ENCODE results near the gene ITIH2.
"Not testable (repeated sequence)": the region's sequence is repeated elsewhere in the genome, so short reads cannot be mapped to it uniquely, and the experiment has no call there.

Gene ITIH2

DNA sequence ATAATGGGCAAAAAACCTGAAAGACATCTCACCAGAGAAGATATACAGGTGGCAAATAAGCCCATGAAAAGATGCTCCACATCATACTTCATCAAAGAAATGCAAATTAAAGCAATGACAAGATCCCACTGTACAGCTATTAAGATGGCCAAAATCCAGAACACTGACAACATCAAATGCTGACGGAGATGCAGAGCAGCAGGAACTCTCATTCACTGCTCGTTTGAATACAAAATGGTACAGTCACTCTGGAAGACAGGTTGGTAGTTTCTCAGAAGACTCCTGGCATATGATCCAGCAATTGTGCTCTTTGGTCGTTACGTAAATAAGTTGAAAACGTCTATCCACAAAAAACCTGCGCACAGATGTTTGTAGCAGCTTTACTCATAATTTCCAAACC lies 49.1 kb downstream of the ITIH2 start:
- DNase-seq: no peak

DNA sequence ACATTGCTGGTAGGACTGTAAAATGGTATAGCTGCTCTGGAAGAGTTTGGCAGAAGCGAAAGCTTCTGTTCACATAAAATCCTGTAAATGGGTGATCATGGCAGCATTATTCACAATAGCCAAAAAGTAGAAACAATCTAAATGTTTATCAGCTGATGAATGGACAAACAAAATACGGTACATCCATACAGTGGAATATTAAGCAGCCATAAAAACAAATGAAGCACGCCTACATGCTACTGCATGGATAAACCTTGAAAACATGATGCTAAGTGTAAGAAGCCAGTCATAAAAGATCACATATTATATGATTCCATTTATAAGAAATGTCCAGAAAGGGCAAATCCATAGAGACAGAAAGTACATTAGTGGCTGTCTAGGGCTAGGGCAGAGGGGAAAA lies 52.0 kb downstream of the ITIH2 start:
- no peak for DNase-seq

DNA sequence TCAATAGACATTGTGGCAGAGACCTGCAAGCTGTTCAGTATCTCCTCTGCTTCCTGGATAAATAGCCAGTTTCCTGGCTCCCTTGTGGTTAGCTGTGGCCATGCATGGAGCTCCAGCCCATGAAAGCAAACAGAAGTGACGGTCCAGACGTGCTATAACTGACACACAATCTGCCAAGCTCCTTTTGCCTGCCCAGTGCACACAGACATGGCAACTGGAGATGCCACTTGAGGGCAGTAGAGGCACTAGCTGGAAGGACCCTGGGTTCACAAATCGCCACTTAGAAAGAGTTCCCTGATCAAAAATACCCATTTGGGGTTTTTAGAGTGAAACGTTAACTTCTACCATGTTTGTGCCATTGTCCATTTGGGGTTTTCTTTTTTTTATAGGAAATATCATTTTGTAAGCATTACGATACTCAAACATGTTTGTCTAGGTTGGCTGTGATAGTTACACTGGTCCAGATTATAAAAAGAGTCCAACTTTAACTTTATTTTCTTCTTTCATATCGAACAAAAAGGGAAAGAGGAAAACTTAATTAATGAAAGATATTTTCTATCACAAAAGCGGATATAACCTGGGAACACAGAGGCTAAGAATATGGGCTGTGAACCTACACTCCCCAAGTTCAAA lies 53.4 kb downstream of the ITIH2 start:
- DNase-seq: no peak

DNA sequence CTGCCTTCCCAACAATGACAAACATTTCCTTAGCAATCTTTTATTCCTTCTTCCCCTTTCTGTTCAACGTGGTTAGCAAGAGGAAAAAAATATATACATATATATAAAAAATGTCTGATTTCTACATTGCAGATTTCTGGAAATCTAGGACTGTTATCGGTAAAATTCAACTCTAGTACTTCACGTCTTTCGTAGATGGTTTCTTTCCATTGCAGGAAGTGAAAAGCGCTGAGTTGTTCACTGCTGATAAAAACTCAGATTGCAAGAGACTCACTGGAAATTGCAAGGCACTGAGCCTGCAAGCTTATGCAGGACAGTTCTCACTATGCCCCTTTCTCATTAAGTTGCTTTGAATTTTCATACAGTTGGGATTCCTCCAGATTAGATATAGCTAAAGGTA lies 60.8 kb downstream of the ITIH2 start:
- no peak for DNase-seq

DNA sequence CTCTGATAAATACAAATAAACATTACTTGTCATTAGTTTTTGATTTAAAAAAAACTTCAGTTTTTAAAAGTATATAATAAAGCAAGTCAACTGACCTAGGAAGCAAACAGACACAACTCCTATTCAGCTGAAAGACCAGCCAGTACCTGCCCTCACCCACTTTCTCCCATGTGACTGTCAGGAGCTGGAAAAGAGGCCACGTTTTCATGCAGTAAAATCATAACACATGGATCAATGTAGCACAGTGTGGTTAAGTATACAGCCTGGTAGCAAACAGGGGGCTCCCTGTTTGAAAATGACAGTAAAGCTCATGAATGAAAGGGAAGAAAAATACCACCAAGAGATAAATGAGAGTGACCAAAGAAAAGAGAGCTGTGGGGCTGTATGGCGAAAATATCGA lies 63.1 kb downstream of the ITIH2 start:
- no peak for DNase-seq

DNA sequence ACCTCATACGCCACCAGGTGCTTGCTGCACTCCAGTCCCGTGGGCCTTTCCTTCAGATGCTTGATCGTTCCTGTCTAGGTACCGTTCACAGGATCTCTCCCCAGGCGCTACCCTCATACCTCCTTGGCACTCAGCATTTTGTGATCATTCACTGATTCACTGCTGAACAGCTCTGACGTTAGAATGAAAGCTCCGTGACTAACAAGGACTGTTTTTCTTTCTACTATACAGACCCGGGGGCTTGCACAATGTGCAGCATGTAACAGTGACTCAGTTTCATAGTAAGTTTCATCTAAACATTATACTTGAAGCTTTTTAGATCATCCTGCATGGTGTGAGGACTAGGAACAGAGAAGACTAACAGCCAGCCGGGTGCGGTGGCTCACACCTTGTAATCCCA lies 64.1 kb downstream of the ITIH2 start:
- no peak for DNase-seq

DNA sequence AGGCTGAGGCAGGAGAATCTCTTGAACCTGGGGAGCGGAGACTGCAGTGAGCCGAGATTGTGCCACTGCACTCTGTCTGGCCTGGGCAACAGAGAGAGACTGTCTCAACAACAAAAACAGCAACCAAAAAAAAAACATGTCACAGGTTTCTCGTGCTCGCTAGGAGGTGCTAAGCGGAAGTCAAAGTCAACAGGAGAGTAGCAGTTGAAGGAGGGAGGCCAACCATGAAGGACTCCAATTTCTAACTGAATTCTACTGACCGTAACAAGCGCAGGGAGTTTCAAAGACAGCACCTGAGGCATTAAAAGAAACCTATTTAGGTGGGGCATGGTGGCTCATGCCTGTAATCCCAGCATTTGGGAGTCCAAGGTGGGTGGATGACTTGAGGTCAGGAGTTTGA lies 65.3 kb downstream of the ITIH2 start:
- no peak for DNase-seq

DNA sequence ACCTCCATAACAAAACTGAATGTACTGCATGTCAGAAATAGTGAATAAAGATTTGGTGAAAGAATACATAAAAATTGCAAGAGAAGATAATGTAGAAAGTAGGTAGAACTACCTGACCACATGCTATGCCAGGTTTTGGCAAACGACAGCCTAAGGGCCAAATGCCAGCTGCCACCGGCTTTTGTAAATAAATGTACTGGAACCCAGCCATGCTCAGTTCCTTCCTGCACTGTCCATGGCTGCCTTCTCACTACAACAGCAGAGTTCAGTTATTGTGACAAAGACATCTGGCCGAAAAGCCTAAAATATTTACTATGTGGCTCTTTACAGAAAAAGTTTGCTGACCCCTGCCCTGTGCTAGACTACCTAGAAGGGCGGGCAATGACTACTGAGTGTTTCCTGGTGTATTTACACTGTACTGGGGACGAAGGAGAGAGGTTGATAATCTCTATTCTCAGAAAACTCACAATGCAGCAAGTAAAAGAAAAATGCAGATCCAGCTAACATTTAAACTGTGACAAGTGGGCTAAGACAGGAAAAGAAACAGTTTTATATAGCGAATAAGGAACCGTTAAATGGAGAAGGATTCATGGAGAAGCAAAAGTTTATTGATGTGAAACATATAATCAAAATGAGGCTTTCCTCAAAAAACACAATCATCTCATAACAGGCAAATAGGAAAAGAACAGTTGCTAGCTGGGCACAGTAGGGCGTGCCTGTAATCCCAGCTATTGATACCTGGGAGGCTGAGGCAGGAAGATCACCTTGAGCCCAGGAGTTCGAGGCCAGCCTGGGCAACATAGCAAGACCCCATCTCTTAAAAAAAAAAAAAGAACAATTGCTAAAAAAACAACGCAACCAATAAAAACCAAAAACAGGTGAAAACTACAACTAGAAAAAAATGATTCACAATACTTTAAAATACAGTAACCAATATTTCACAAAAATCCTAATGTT lies 71.0 kb downstream of the ITIH2 start:
- no peak for DNase-seq

DNA sequence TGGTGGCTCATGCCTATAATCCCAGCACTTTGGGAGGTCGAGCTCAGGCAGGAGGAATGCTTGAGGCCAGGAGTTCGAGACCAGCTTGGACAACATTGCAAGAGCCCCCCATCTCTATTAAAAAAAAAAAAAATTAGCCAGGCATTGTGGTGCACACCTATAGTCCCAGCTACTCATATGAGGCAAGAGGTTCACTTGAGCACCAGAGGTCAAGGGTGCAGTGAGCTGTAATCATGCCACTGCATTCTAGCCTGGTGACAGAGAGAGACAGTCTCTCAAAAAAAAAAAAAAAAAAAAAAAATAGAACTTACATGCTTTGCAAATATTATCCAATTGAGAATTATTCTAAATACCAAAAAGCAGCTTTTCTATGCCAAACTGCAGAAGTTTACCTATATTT lies 73.7 kb downstream of the ITIH2 start:
- DNase-seq: no peak

DNA sequence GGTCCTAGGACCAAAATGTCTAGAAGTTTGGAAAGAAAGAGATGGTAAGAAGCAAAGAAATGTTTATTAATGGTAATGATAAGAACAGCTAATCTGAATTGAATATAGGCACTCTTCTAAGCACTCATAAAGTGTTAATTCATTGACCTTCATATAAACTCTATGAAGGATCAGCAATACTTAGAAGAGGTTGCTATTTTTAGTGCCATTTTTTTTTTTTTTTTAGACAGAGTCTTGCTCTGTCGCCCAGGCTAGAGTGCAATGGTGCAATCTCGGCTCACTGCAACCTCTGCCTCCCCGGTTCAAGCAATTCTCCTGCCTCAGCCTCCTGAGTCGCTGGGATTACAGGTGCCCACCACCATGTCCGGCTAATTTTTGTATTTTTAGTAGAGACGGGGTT lies 79.1 kb downstream of the ITIH2 start:
- DNase-seq: not testable (repeated sequence)

DNA sequence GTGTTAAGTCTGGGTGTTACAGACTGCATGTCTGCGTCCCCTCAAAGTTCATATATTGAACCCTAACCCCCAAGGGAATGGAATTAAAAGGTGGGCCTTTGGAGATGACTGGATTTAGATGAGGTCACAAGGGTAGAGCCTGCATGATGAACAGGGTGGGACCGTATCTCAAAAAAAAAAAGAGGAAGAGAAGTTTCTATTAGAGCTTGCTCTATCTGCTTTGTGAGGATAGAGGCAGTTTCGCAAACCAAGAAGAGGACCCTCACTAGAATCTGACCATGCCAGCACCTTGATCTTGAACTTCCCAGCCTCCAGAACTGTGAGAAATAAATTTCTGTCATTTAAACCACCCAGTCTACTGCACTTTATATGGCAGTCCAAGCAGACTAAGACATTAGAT lies 83.3 kb downstream of the ITIH2 start:
- DNase-seq: no peak

DNA sequence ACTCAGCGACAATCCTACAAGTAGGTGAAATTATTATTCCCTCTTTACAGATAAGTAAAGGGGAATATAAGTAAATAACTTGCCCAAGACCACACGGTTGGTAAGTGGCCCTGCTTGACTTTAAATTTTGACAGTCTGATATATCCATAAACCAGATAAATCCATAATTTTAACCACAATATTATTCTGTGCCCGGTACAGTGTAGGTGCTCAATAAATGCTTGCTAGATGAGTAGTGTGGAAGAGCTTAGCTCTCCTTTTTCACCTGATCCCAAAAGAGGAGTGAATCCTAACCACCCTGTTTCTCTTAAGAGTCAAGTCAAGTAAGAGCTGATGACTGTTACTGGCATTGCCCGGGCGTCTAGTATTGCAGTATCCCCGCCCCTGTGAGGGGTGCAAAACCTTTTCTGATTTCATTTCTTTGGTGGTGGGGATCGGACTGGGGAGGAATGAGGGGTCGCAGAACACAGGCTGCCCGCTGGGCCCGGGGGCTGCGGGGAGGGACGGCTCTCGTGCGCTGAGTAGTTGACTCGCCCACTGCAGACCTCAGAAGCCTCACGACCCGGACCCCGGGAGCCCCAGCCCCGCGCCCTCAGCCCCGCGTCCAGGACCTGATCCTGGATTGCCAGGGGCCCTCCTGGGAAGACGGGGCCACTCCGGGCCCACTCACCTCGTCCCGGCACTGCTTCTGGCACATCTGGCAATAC lies 84.2 kb downstream of the ITIH2 start:
- no peak for DNase-seq

DNA sequence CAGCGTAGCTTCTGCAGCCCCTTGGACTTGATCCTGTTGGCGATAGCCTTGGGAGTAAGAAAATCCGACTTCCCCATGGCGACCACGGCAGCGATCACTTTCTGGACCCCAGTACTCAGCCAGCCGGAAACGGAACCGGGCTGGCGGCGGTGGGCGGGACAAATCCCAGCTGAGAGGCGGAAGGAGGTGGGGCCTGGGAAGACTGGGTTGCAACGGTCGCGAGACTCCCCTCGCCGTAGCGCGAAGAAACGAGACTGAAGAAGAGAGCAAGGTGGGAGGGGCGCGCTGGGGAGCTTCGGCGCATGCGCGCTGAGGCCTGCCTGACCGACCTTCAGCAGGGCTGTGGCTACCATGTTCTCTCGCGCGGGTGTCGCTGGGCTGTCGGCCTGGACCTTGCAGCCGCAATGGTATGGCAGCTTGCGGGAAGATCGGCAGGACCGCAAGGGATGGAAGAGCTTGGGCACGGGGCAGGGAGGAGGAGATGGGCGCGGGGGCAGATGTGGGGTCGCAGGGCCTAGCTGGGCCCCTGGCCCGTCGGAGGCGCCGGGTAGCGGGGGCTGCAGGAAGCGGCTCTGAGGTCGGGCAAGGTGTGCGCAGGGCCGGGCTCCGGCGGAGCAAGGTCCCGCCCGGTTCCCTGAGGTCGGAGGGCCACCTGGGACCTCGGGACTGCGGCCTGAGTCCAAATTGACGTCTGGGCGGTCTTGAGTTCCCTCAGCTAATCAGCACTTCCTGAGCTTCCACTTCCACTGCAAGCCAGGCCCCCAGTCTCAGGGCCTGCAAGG lies 84.9 kb downstream of the ITIH2 start, which contains the start of the genes ATP5F1C and KIN:
TSS of gene ATP5F1C (plus strand) at position 321 of the 782 bp plus-strand sequence. CDS start at position 352, 31 bp downstream.
TSS of gene KIN (minus strand) at position 137 of the 782 bp plus-strand sequence. CDS start at position 77, 60 bp downstream.
- DNase-seq: peak; percentile 85

DNA sequence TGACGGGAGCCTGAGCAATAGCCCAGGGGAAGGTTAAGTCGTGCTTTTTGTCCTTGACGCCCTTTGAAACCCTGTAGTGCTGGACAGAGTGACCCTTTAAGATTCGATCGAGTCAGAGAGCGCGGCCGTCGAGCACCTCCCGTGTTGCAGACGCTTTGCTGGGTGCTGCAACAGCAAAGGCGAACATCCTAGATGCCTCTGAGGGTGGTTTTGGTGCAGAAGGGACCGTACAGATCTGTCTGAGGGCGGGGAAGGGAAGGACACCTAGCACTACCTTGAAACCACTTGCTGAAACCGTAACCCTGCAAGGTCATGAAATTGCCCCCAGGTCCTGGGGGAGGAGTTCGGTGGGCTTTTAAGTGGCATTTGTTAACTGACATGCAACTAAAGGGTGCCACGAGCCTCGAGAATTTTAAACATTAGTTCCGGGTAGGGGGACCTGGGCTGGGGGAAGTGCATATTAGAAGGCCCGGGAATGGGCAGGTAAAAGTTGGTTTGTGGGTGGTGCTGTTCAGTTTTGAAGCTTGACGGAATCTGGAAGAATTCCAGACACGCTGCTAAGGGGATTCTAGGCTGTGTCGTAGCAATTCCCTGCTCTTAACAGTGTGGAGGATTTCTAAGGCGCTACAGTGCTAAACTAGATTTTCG lies 85.6 kb downstream of the ITIH2 start:
- DNase-seq: no peak

DNA sequence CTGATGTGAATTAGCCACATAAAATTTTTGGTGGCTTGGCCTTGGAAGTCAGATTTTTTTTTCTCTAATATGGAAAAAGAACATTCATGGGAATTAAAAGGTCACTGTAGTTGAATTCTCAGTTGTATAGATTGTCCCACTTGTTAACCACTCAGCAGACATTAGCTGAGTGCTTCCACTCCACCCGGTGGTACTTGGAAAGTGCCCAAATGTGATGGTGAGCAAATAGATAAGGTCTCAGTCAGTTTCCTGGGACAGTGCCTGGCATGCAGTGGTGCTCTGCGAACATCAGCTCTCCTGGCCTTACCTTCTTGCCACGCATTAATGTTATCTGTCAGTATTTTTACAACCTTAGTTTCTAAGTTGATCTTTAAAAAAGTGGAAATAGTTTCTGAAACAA lies 86.3 kb downstream of the ITIH2 start:
- DNase-seq: no peak

DNA sequence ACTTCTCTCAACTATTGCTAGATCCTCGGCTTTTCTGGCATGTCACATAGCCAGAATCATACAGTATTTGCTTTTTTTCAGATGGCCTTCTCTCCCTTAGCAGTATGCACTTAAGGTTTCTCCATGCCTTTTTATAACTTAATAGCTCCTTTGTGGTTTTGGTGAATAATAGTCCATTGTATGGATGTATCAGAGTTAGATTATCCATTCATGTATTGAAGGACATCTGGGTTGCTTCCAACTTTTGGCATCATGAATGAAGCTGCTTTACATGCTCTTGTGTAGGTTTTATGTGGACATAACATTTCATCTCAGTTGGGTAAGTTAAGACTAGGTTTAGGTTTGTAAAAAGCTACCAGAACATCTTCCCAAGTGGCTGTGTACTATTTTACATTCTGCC lies 89.4 kb downstream of the ITIH2 start:
- DNase-seq: no peak

DNA sequence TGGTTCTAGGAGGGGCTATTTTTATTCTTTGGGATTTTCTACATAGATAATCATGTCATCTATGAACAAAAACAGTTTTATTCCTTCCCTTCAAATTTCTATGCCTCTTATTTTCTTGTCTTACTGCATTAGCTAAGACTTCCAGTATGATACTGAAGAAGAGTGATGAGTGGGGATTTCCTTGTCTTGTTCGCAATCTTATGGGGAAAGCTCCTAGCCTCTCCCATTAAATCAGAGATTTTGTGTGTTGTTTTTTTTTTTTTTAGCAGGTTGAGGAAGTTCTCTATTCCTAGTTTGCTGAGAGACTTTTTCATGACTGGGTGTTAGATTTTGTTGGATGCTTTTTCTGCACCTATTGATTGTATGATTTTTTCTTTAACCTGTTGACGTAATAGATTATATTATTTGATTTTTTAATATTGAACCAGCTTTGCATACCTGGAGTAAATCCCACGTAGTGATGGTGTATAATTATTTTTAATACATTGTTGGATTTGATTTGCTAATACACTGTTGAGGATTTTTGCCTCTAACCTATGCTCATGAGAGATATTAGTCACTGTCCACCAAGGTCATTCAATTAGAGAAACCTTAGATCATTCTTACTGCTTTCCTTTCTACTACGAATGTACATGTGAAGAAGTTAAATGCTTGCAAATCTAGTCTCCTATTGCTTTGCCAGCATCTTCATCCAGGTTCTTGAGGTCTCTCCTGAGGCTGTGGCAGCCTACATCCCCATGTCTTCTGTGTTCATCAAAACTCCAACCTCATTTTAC lies 91.3 kb downstream of the ITIH2 start:
- no peak for DNase-seq

DNA sequence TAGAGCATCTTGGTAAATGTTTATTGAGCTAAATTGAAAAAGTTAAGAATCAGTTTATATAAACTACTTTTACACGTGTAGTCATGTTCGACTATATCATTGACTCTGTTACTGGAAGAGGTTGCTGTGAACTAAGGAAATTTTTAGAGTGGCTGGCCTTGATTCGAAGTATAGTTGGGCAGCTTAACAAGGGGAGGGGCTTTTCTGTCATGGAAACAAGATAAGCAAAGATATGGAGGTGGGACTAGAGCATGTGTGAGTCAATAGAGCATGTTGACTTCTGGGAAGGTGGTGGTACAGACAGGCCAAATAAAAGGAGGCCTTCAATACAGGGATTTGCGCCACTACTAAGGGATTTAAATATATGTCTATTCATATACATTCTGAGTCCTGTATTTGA lies 92.5 kb downstream of the ITIH2 start:
- DNase-seq: no peak

DNA sequence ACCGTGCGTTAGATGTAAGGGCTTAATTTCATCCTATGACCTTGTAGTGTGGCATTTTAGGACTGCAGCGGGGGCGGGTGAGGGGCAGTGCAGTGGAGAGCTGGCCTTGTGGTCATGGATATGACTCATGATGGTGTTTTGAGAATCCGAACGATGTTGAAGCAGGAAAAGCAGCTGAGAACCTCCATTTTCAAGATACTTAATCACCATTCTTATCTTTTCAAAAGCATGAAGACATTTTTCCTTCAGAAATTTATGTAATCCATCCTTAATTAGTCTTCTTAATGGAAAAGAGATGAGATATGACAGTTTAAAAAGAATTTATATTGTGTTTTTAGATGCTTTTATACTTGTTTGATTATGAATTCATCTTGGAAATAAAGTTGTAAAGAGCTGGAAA lies 94.5 kb downstream of the ITIH2 start:
- no peak for DNase-seq
